Activated CD8-positive, alpha-beta memory T cell treated with anti-CD3 and anti-CD28 coated beads for 36 hours (primary cell): ENCODE measurements around the gene TMEM61. TPM values are rescaled to one million over a fixed set of nuclear protein-coding genes. Genes with fewer than 3 reads are reported as not detected.

Experiments used
- CTCF ChIA-PET: fragments of 350-600 bp; sonication (Branson Sonifier 250); formaldehyde crosslinking; loops from one replicate; lab custom pipeline; 2021; ENCODE audit warnings: antibody characterized with exemption; lab: Charles Lee
- POLR2A ChIA-PET: fragments of 350-600 bp; sonication (Branson Sonifier 250); formaldehyde crosslinking; loops from one replicate; lab custom pipeline; 2021; ENCODE audit warnings: antibody characterized with exemption; lab: Charles Lee
- total RNA-seq, 2 experiments: library from RNA; stranded (reverse); gene quantifications; one replicate each; pipeline ENCODE4 v1.2.3, GENCODE V29; 2021

TMEM61 gene
- total RNA-seq, 2 experiments from 2014 or later: not detected

GRCh38 chr1:55041613-55042012 lies 61.2 kb downstream of the TMEM61 start:
- POLR2A ChIA-PET: no interaction called here
- CTCF ChIA-PET: no interaction called here

Other genes starting within 250 kb of the TMEM61 start
- 1 to 10 TPM; 8.4 to 8.5 TPM for gene PARS2, start 216.1 kb upstream of the TMEM61 start, total RNA-seq
- 1 to 10 TPM; 1.6 to 2.1 TPM for gene TTC22, start 179.3 kb upstream of the TMEM61 start, total RNA-seq
- 10 to 100 TPM; 89.0 to 89.3 TPM for gene DHCR24, start 93.4 kb upstream of the TMEM61 start, total RNA-seq
- not detected for gene BSND, start 18.3 kb downstream of the TMEM61 start, total RNA-seq
- not detected for gene PCSK9, start 58.9 kb downstream of the TMEM61 start, total RNA-seq
- gene USP24, start 234.7 kb downstream of the TMEM61 start, total RNA-seq: 10 to 100 TPM; 45.5 to 49.6 TPM